ENCODE results near the gene IRAG1.

IRAG1 gene

GRCh38 chr11:10693509-10694081 lies at the start of gene IRAG1:
TSS of gene IRAG1 (minus strand) at chr11:10693755. CDS start at chr11:10693602, 153 bp downstream.
- DNase-seq = no peak

GRCh38 chr11:10742460-10743208 lies 49.1 kb upstream of the IRAG1 start:
- no peak for DNase-seq

GRCh38 chr11:10735481-10736475 lies 42.2 kb upstream of the IRAG1 start:
- peak; percentile 88 for DNase-seq

GRCh38 chr11:10731064-10731680 lies 37.6 kb upstream of the IRAG1 start:
- DNase-seq = no peak

GRCh38 chr11:10730151-10730550 lies 36.6 kb upstream of the IRAG1 start:
- DNase-seq = no peak

- DNase-seq = no peak
These were observed 35.4 kb upstream of the IRAG1 start for GRCh38 chr11:10728789-10729472.

GRCh38 chr11:10728154-10728553 lies 34.6 kb upstream of the IRAG1 start:
- no peak for DNase-seq

GRCh38 chr11:10727146-10727851 lies 33.7 kb upstream of the IRAG1 start:
- DNase-seq = no peak

GRCh38 chr11:10725907-10726253 lies 32.3 kb upstream of the IRAG1 start:
- DNase-seq = no peak

GRCh38 chr11:10725114-10725906 lies 31.8 kb upstream of the IRAG1 start:
- peak; percentile 27 for DNase-seq

- DNase-seq = no peak
These were observed 28.8 kb upstream of the IRAG1 start for GRCh38 chr11:10722307-10722706.

GRCh38 chr11:10720881-10721376 lies 27.4 kb upstream of the IRAG1 start:
- DNase-seq = no peak

- DNase-seq = no peak
These were observed 26.1 kb upstream of the IRAG1 start for GRCh38 chr11:10719616-10720015.

- DNase-seq = no peak
These were observed 23.1 kb upstream of the IRAG1 start for GRCh38 chr11:10716543-10717259.

GRCh38 chr11:10716122-10716521 lies 22.6 kb upstream of the IRAG1 start:
- DNase-seq = no peak

- DNase-seq = no peak
These were observed 22.0 kb upstream of the IRAG1 start for GRCh38 chr11:10715571-10715970.

- no peak for DNase-seq
These were observed 15.9 kb upstream of the IRAG1 start for GRCh38 chr11:10709299-10710086.

GRCh38 chr11:10708131-10708530 lies 14.6 kb upstream of the IRAG1 start:
- DNase-seq = no peak

- DNase-seq = no peak
These were observed 8.4 kb upstream of the IRAG1 start for GRCh38 chr11:10701982-10702381.
